Posterior cingulate gyrus (tissue), 11 donors: Measurements from ENCODE around the gene RNF214.

Experiments used
- DNase-seq, 10 donors: peaks; one replicate each; pipeline versions ENCODE4 v3.0.0 to v3.0.0-alpha.2; 2020 to 2021; ENCODE audit warnings: mixed read lengths in 3 of 10
- intact Hi-C: fragments of 100-400 bp; cut with DNase I; formaldehyde crosslinking; loops from one replicate; pipeline ENCODE4 v1.15.1; 2023

The RNF214 gene

GRCh38 chr11:117210620-117211019 is 21.9 kb upstream of the RNF214 start:
- peak in 3 of 10 donors; percentile 8 to 21 (median 9) for DNase-seq
- intact Hi-C loops: no loop called here

GRCh38 chr11:117212697-117213355 is 19.6 kb upstream of the RNF214 start:
- intact Hi-C loops: no loop called here
- peak in 3 of 10 donors; percentile 22 to 39 (median 35) for DNase-seq

- DNase-seq: peak in 3 of 10 donors; percentile 4 to 50 (median 23)
Observed at GRCh38 chr11:117214404-117215110, 17.9 kb upstream of the RNF214 start.

GRCh38 chr11:117217141-117218084 is 15.1 kb upstream of the RNF214 start:
- intact Hi-C loops: no loop called here
- peak in 2 of 10 donors; percentile 9 to 36 for DNase-seq

More at GRCh38 chr11:117214404-117215110, 17.9 kb upstream of the RNF214 start:
- intact Hi-C loops: no loop called here

GRCh38 chr11:117218133-117218915 is 14.1 kb upstream of the RNF214 start:
- intact Hi-C loops: no loop called here
- peak in 2 of 10 donors; percentile 12 to 17 for DNase-seq

- intact Hi-C loops: no loop called here
- peak in 2 of 10 donors; percentile 60 to 72 for DNase-seq
Observed at GRCh38 chr11:117219001-117219400, 13.5 kb upstream of the RNF214 start.

GRCh38 chr11:117219455-117219854 is 13.0 kb upstream of the RNF214 start:
- intact Hi-C loops: no loop called here

GRCh38 chr11:117219995-117220394 is 12.5 kb upstream of the RNF214 start:
- no peak for DNase-seq
- intact Hi-C loops: no loop called here

More at GRCh38 chr11:117219455-117219854, 13.0 kb upstream of the RNF214 start:
- peak in 2 of 10 donors; percentile 59 to 70 for DNase-seq

GRCh38 chr11:117220568-117220967 is 11.9 kb upstream of the RNF214 start:
- peak; percentile 21 to 89 (median 51) for DNase-seq
- intact Hi-C loops: no loop called here

- peak in 2 of 10 donors; percentile 56 to 67 for DNase-seq
- intact Hi-C loops: no loop called here
Observed at GRCh38 chr11:117220999-117221774, 11.3 kb upstream of the RNF214 start.

GRCh38 chr11:117221775-117222517 is 10.5 kb upstream of the RNF214 start:
- peak in 1 of 10 donors; percentile 82 for DNase-seq
- intact Hi-C loops: no loop called here

GRCh38 chr11:117222991-117223740 is 9.3 kb upstream of the RNF214 start:
- peak in 1 of 10 donors; percentile 57 for DNase-seq

GRCh38 chr11:117223741-117224689 is 8.5 kb upstream of the RNF214 start:
- intact Hi-C loops: no loop called here

More at GRCh38 chr11:117222991-117223740, 9.3 kb upstream of the RNF214 start:
- intact Hi-C loops: no loop called here

GRCh38 chr11:117225553-117226170 is 6.8 kb upstream of the RNF214 start:
- peak in 1 of 10 donors; percentile 54 for DNase-seq
- intact Hi-C loops: loop anchor here (5.0 kb wide), 1 partner anchor 433 kb away; the partner anchor contains the start of gene APOA5

More at GRCh38 chr11:117223741-117224689, 8.5 kb upstream of the RNF214 start:
- DNase-seq: peak in 1 of 10 donors; percentile 67
